Tibial artery (tissue), 4 donors: ENCODE measurements around the gene ITGB6.

Source experiments
- DNase-seq, 2 donors: peaks; one replicate each; pipeline ENCODE4 v3.0.0-alpha.2; 2019
- H3K27ac ChIP-seq, 2 donors: fragments of 200-600 bp; sonication (generic) in 1 of 2; 1 replicate in 1 of 2; 2 replicates in 1 of 2; pipeline ENCODE4 v1.5.1; 2018 to 2019; ENCODE audit warnings: mild to moderate bottlenecking in 1 of 2
- H3K27me3 ChIP-seq, 2 donors: fragments of 200-600 bp; sonication (generic) in 1 of 2; one replicate each; pipeline versions ENCODE4 v1.5.1 to v1.6.0; 2016 to 2019
- H3K36me3 ChIP-seq, 3 donors: fragments of 200-600 bp; sonication (generic) in 2 of 3; one replicate each; pipeline ENCODE4 v1.5.1; 2016 to 2019; ENCODE audit warnings: mild to moderate bottlenecking in 2 of 3
- H3K4me1 ChIP-seq, 4 donors: fragments of 200-600 bp; sonication (generic) in 2 of 4; 1 replicate in 3 of 4; 2 replicates in 1 of 4; pipeline ENCODE4 v1.5.1; 2016 to 2019
- H3K4me3 ChIP-seq, 2 donors: fragments of 200-600 bp; sonication (generic) in 1 of 2; 1 replicate in 1 of 2; 2 replicates in 1 of 2; pipeline ENCODE4 v1.5.1; 2018 to 2019; ENCODE audit warnings: mild to moderate bottlenecking in 2 of 2
- H3K9me3 ChIP-seq, 3 donors: fragments of 200-600 bp; sonication (generic) in 1 of 3; one replicate each; pipeline ENCODE4 v1.5.1; 2016 to 2019
- intact Hi-C: fragments of 100-400 bp; cut with DNase I; formaldehyde crosslinking; loops from one replicate; pipeline ENCODE4 v1.15.0; 2023; ENCODE audit warnings: low total_unique reads
- TF ChIP-seq, protein P1 (sequence below), 2 experiments: fragments of 200-600 bp in 1 of 2; fragments of 450-650 bp in 1 of 2; IDR thresholded peaks; one replicate each; pipeline ENCODE4 v1.5.1; 2017 to 2019; ENCODE audit warnings: antibody characterized with exemption in 2 of 2, mild to moderate bottlenecking in 1 of 2, moderate library complexity in 1 of 2

ITGB6 gene, protein sequence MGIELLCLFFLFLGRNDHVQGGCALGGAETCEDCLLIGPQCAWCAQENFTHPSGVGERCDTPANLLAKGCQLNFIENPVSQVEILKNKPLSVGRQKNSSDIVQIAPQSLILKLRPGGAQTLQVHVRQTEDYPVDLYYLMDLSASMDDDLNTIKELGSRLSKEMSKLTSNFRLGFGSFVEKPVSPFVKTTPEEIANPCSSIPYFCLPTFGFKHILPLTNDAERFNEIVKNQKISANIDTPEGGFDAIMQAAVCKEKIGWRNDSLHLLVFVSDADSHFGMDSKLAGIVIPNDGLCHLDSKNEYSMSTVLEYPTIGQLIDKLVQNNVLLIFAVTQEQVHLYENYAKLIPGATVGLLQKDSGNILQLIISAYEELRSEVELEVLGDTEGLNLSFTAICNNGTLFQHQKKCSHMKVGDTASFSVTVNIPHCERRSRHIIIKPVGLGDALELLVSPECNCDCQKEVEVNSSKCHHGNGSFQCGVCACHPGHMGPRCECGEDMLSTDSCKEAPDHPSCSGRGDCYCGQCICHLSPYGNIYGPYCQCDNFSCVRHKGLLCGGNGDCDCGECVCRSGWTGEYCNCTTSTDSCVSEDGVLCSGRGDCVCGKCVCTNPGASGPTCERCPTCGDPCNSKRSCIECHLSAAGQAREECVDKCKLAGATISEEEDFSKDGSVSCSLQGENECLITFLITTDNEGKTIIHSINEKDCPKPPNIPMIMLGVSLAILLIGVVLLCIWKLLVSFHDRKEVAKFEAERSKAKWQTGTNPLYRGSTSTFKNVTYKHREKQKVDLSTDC

DNA sequence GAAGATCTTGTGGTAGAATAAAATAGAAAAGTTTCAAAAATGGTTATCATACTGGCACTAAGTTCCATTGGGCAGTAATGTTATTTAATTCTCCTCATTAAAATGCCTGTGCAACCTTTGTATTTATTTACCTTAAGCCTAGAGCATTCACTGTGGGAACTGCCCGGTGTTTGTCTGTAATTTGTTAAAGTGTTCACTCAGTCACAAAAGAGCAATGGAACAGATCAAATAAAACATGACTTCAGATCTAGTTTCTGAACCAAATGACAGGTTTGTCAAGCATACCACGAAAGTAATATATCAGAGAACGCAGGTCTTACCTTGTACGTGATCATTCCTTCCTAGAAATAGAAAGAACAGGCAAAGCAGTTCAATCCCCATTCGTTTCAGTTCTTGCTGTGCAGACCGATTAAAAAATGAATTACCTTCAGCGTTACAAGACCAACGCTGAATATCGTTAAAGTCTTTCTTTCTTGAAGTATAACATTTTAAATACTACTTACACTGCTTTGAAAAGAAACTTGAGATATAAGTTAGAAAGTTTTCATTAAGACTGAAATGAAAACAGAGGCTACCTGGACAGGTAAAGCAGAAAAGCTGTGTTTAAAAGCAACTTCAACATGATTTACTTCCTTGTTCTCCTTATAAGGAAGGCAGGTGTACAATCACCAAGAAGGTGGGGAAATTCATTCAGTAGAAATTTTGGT lies at the start of gene ITGB6:
TSS of gene ITGB6 (minus strand) at position 590 of the 707 bp plus-strand sequence. CDS start at position 381, 209 bp downstream.
- intact Hi-C loops: no loop called here
- H3K4me3 ChIP-seq: no peak within 1 kb of the TSS
- no peaks in the 10 kb centered on the region for H3K27me3 ChIP-seq
- DNase-seq: no peak
- H3K36me3 ChIP-seq: no peaks in the 10 kb centered on the region
- H3K27ac ChIP-seq: no peak within 1 kb of the TSS
- peaks cover 0 to 4% (median under 1%) of the 10 kb centered on the region in 4 donors for H3K4me1 ChIP-seq
- no peaks in the 10 kb centered on the region for H3K9me3 ChIP-seq
- TF ChIP-seq, protein P1, sequence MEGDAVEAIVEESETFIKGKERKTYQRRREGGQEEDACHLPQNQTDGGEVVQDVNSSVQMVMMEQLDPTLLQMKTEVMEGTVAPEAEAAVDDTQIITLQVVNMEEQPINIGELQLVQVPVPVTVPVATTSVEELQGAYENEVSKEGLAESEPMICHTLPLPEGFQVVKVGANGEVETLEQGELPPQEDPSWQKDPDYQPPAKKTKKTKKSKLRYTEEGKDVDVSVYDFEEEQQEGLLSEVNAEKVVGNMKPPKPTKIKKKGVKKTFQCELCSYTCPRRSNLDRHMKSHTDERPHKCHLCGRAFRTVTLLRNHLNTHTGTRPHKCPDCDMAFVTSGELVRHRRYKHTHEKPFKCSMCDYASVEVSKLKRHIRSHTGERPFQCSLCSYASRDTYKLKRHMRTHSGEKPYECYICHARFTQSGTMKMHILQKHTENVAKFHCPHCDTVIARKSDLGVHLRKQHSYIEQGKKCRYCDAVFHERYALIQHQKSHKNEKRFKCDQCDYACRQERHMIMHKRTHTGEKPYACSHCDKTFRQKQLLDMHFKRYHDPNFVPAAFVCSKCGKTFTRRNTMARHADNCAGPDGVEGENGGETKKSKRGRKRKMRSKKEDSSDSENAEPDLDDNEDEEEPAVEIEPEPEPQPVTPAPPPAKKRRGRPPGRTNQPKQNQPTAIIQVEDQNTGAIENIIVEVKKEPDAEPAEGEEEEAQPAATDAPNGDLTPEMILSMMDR (IDR thresholded peaks at IDR 0.05): no peak

DNA sequence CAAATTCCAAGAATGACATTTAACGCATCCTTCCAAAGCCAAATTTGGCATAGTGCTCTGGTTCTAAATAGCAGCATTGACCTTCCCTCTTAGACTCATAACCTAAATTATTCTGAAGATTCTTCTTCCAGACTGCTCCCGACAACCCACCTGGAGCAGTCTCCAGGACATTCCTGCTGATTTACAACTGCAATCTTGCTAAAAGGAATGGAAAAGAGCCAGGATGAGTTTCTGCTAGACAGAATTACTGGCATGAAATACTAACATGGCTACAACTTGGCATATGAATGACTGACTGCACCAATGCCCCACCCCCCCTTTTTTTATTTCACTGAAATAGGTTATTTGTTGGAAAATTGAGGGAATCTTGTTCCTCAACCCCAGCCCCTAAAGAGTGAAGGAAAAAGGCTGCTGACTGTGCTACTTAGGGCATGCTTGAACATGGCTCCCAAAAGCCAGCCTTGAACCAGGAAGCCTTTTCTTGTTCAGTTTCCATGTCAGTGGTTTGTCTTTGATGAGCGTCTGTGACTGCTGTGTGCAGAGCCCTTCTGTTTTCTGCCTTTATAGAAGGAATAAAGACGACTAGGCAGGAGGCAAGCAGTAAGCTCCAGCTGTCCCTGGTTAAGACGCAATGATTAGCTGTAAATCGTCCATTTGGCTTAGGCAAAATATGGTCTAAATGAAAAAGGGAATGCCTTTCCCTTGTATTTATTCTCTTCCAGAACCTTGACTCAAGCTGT lies 47.4 kb upstream of the ITGB6 start:
- Histone ChIP-seq H3K9me3 (no peaks in the 10 kb centered on the region), H3K27ac (no peak overlapping the region), H3K36me3 (no peaks in the 10 kb centered on the region), H3K27me3 (no peaks in the 10 kb centered on the region), H3K4me3 (no peak overlapping the region), H3K4me1 (peaks cover 0 to 22% (median 13%) of the 10 kb centered on the region in 4 donors)
- TF ChIP-seq, protein P1 (IDR thresholded peaks at IDR 0.05): no peak
- intact Hi-C loops: no loop called here
- DNase-seq: no peak

DNA sequence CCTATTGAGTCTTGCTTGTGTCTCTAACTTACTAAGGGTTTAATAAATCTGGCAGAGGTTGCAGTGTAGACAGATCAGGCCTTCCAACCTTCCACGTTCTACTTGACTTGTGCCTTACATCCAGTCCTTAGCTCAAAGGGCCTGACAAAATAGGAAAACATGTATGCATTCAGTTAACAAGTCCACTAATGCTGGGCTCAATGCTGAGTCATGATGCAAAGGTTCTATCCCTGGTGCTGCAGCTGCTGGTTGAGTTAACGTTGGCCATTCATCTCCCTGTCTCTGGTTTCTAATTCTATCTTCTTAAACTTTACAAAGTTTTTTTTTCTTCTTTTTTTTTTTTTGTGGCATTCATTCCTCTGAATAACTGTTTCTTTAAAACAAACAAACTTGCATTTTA lies 46.3 kb upstream of the ITGB6 start:
- H3K4me3 ChIP-seq: no peak overlapping the region
- intact Hi-C loops: no loop called here
- peaks cover 0 to 25% (median 21%) of the 10 kb centered on the region in 4 donors for H3K4me1 ChIP-seq
- H3K27me3 ChIP-seq: no peaks in the 10 kb centered on the region
- no peaks in the 10 kb centered on the region for H3K36me3 ChIP-seq
- TF ChIP-seq, protein P1 (IDR thresholded peaks at IDR 0.05): no peak
- H3K27ac ChIP-seq: no peak overlapping the region
- H3K9me3 ChIP-seq: no peaks in the 10 kb centered on the region
- DNase-seq: no peak

DNA sequence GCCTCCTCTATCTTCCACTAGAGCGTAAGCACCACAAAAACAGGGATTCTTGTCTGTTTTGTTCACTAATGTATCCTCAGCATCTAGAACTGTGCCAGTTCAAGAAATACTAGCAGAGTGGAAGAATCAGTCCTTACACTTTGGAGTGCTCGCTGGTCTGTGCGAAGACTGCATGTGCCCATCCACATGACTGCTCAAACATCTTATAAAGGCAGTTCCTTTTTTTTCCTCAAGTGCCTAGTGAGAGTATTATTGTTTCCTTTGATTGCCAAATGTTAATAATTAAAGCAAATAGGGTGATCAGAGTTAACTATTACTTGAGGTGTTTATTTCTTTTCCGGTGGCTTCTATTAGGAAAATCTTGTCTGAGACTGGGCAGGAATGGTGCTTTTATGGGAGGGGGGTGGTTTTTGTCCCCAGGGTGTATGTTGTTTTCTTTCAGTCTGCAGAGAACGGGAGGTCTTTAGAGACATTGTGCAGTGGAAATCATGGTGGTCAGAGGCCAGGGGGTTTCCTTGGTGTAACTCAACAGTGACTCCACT lies 45.6 kb upstream of the ITGB6 start:
- H3K36me3 ChIP-seq: no peaks in the 10 kb centered on the region
- H3K4me1 ChIP-seq: peaks cover 0 to 28% (median 23%) of the 10 kb centered on the region in 4 donors
- H3K4me3 ChIP-seq: no peak overlapping the region
- no peaks in the 10 kb centered on the region for H3K27me3 ChIP-seq
- no peaks in the 10 kb centered on the region for H3K9me3 ChIP-seq
- TF ChIP-seq, protein P1 (IDR thresholded peaks at IDR 0.05): no peak
- intact Hi-C loops: no loop called here
- no peak for DNase-seq
- H3K27ac ChIP-seq: no peak overlapping the region
